Measurements from ENCODE around the gene SCYGR5.

The SCYGR5 gene

GRCh38 chr2:227653419-227653818 lies 13.2 kb upstream of the SCYGR5 start:
- H3K9me3 Mint-ChIP-seq = no peaks in the 10 kb centered on the region
- DNase-seq = no peak
- no peak overlapping the region for H3K27ac Mint-ChIP-seq
- H3K4me1 Mint-ChIP-seq = peaks cover under 1% of the 10 kb centered on the region
- no peak for TF ChIP-seq CTCF (IDR thresholded peaks at IDR 0.05)
- H3K27me3 Mint-ChIP-seq (ENCODE audit: low read depth, poor library complexity) = peaks cover 3% of the 10 kb centered on the region
- H3K36me3 Mint-ChIP-seq (ENCODE audit: low read depth) = no peaks in the 10 kb centered on the region
- H3K4me3 Mint-ChIP-seq = no peak overlapping the region

- H3K4me3 Mint-ChIP-seq = no peak overlapping the region
- no peaks in the 10 kb centered on the region for H3K4me1 Mint-ChIP-seq
- H3K27me3 Mint-ChIP-seq (ENCODE audit: low read depth, poor library complexity) = peaks cover 4% of the 10 kb centered on the region
- no peaks in the 10 kb centered on the region for H3K36me3 Mint-ChIP-seq (ENCODE audit: low read depth)
- no peaks in the 10 kb centered on the region for H3K9me3 Mint-ChIP-seq
- TF ChIP-seq CTCF (IDR thresholded peaks at IDR 0.05) = no peak
- DNase-seq = no peak
- H3K27ac Mint-ChIP-seq = no peak overlapping the region
These were observed 12.2 kb upstream of the SCYGR5 start for GRCh38 chr2:227654426-227654825.

DNA sequence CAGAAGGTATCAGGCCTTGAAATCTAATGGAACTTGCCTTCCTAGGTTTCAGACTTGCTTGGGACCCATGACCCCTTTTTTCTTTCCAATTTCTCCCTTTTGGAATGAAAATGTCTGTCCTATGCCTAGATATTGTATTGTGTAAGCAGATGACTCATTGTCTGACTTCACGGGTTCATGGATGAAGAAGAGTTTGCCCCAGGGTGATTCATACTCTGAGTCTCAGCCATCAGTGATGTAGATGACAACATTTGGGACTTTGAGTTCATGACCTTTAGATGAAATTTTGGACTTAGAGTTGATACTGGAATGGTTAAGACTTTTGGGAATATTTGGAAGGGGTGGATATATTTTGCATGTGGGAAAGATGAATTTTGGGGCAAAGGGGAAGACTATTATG lies 11.2 kb upstream of the SCYGR5 start:
- H3K36me3 Mint-ChIP-seq (ENCODE audit: low read depth) = no peaks in the 10 kb centered on the region
- H3K27me3 Mint-ChIP-seq (ENCODE audit: low read depth, poor library complexity) = peaks cover 4% of the 10 kb centered on the region
- no peak for TF ChIP-seq CTCF (IDR thresholded peaks at IDR 0.05)
- no peaks in the 10 kb centered on the region for H3K9me3 Mint-ChIP-seq
- no peaks in the 10 kb centered on the region for H3K4me1 Mint-ChIP-seq
- no peak overlapping the region for H3K4me3 Mint-ChIP-seq
- no peak overlapping the region for H3K27ac Mint-ChIP-seq
- no peak for DNase-seq

GRCh38 chr2:227657199-227657845 lies 9.3 kb upstream of the SCYGR5 start:
- TF ChIP-seq CTCF (IDR thresholded peaks at IDR 0.05) = no peak
- H3K9me3 Mint-ChIP-seq = no peaks in the 10 kb centered on the region
- H3K4me3 Mint-ChIP-seq = no peak overlapping the region
- peaks cover 12% of the 10 kb centered on the region for H3K4me1 Mint-ChIP-seq
- H3K36me3 Mint-ChIP-seq (ENCODE audit: low read depth) = no peaks in the 10 kb centered on the region
- no peak overlapping the region for H3K27ac Mint-ChIP-seq
- no peak for DNase-seq
- peaks cover 3% of the 10 kb centered on the region for H3K27me3 Mint-ChIP-seq (ENCODE audit: low read depth, poor library complexity)

DNA sequence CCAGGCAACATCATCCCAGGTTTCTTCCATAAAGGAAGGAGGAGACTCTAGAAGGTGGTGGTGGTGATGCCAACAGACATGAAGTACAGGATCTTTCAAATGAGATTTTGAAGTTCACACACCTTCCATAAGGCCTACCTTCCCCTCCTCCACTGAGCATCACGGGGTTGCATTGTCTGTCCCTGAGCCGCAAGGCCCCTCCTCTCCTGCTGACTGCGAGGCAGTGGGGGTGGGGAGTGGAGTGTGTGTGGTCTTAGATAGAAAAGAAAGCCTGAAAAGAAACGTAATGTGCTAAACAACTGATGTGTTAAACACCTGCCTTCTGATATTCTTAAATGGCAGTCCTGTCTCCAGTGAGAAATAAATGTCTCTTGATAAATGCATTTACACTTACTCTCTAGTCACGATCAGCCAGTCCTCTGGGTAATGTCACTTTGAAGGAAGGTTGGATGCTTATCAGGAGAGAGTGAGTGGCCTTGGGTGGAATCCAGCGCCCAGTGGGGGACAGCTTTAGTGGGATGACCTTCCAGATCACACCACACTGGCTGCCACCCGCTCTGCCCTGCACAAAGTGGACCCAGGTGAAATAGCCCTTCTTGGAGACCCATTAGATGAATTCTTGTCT lies 5.5 kb upstream of the SCYGR5 start:
- H3K4me3 Mint-ChIP-seq = no peak overlapping the region
- no peak for TF ChIP-seq CTCF (IDR thresholded peaks at IDR 0.05)
- no peak for DNase-seq
- no peaks in the 10 kb centered on the region for H3K9me3 Mint-ChIP-seq
- H3K27ac Mint-ChIP-seq = no peak overlapping the region
- peaks cover 3% of the 10 kb centered on the region for H3K27me3 Mint-ChIP-seq (ENCODE audit: low read depth, poor library complexity)
- H3K4me1 Mint-ChIP-seq = peaks cover 12% of the 10 kb centered on the region
- no peaks in the 10 kb centered on the region for H3K36me3 Mint-ChIP-seq (ENCODE audit: low read depth)

DNA sequence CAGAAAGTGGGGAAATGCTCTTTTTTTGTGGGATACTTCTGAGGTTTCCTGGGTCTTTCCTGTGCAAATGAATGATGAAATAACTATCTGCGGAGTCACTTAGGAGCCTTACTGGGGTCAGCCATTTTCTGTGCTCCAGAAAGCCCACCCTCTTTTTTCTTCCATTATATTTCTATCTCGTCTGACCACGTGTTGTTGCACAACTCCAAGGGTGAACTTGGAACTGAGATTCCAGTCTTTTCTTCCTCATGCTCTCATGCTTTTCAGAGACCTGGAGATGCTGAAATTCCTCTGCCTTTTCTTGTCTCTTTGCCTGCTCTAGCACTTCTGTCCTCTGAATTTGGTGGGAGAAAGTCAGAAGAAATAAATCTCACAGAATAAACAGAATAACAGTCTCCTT lies 4.8 kb upstream of the SCYGR5 start:
- Mint-ChIP-seq H3K4me1 (peaks cover 12% of the 10 kb centered on the region), H3K9me3 (no peaks in the 10 kb centered on the region), H3K27ac (no peak overlapping the region), H3K4me3 (no peak overlapping the region), H3K27me3 (ENCODE audit: low read depth, poor library complexity) (peaks cover 3% of the 10 kb centered on the region), H3K36me3 (ENCODE audit: low read depth) (no peaks in the 10 kb centered on the region)
- TF ChIP-seq CTCF (IDR thresholded peaks at IDR 0.05) = no peak
- DNase-seq = no peak

Measured in nephron progenitor cell (in vitro differentiated cells).